DND-41 (cell line): Measurements from ENCODE around the gene RPH3AL.
"Not testable (repeated sequence)": the region's sequence is repeated elsewhere in the genome, so short reads cannot be mapped to it uniquely, and the experiment has no call there.

Experiments used
- ATAC-seq: fragments of 200-7000 bp; cut with Tn5 transposase; 3 replicates; pipeline ENCODE4 v1.9.1; 2021; ENCODE audit warnings: low read depth; ENCODE audit not compliant: insufficient read depth
- DNase-seq: peaks from one replicate; pipeline ENCODE4 v3.0.0-alpha.2; 2020
- H2AFZ ChIP-seq: 2 replicates; pipeline ENCODE4 v1.6.0; 2012; ENCODE audit warnings: low read depth, low read length
- H3K27ac ChIP-seq: 2 replicates; pipeline ENCODE4 v1.5.1; 2012; ENCODE audit warnings: low read length, inconsistent platforms
- H3K27me3 ChIP-seq: fragments of 200-600 bp; sonication (generic); 2 replicates; pipeline ENCODE4 v1.6.0; 2012; ENCODE audit warnings: low read length, mild to moderate bottlenecking, inconsistent platforms; ENCODE audit not compliant: insufficient read depth, poor library complexity
- H3K36me3 ChIP-seq: 2 replicates; pipeline ENCODE4 v1.5.1; 2012; ENCODE audit warnings: low read length, inconsistent platforms; ENCODE audit not compliant: insufficient read depth
- H3K4me1 ChIP-seq: 2 replicates; pipeline ENCODE4 v1.5.1; 2012; ENCODE audit warnings: mild to moderate bottlenecking, low read length; ENCODE audit not compliant: insufficient read depth
- H3K4me2 ChIP-seq: 2 replicates; pipeline ENCODE4 v1.6.0; 2012; ENCODE audit warnings: mild to moderate bottlenecking, moderate library complexity, low read length, inconsistent platforms; ENCODE audit not compliant: insufficient read depth
- H3K4me3 ChIP-seq, 2 experiments: fragments of 200-600 bp in 1 of 2; shearing (Covaris generic) in 1 of 2; 2 replicates each; pipeline ENCODE4 v1.5.1; 2012 to 2016; ENCODE audit warnings: inconsistent platforms in 2 of 2, low read length in 2 of 2, mild to moderate bottlenecking in 2 of 2, low read depth in 1 of 2, moderate library complexity in 1 of 2
- H3K79me2 ChIP-seq: 2 replicates; pipeline ENCODE4 v1.6.0; 2012; ENCODE audit warnings: low read length, inconsistent platforms; ENCODE audit not compliant: insufficient read depth
- H3K9ac ChIP-seq: 2 replicates; pipeline ENCODE4 v1.6.0; 2012; ENCODE audit warnings: low read depth, mild to moderate bottlenecking, inconsistent platforms, low read length, moderate library complexity
- H3K9me3 ChIP-seq: 2 replicates; pipeline ENCODE4 v1.5.1; 2012; ENCODE audit warnings: low read length, moderate library complexity, mild to moderate bottlenecking, inconsistent platforms; ENCODE audit not compliant: insufficient read depth, severe bottlenecking
- H4K20me1 ChIP-seq: 2 replicates; pipeline ENCODE4 v1.6.0; 2012; ENCODE audit warnings: low read length; ENCODE audit not compliant: insufficient read depth
- CTCF ChIP-seq: IDR thresholded peaks from 2 replicates; pipeline ENCODE4 v1.5.1; 2012; ENCODE audit warnings: borderline replicate concordance, low read length, moderate library complexity, mild to moderate bottlenecking; ENCODE audit not compliant: poor library complexity, severe bottlenecking; ENCODE audit errors: extremely low read depth
- EZH2 ChIP-seq: IDR thresholded peaks from 3 replicates; pipeline ENCODE4 v1.6.1; 2012; ENCODE audit warnings: borderline replicate concordance, low read depth, mild to moderate bottlenecking, moderate library complexity, low read length, inconsistent platforms; ENCODE audit not compliant: severe bottlenecking

Gene RPH3AL

GRCh38 chr17:202501-202951 lies 150.1 kb downstream of the RPH3AL start:
- H3K9me3 ChIP-seq, result no peaks in the 10 kb centered on the region
- no peak overlapping the region for H3K9ac ChIP-seq
- H3K79me2 ChIP-seq, result no peaks in the 10 kb centered on the region
- H3K4me2 ChIP-seq, result no peak overlapping the region
- no peak overlapping the region for H2AFZ ChIP-seq
- no peaks in the 10 kb centered on the region for H3K4me1 ChIP-seq
- TF ChIP-seq CTCF (no peak), EZH2 (no peak)
- ATAC-seq, result no peak
- H3K27ac ChIP-seq, result no peak overlapping the region
- DNase-seq, result no peak
- H3K36me3 ChIP-seq, result no peaks in the 10 kb centered on the region
- H4K20me1 ChIP-seq, result no peaks in the 10 kb centered on the region
- H3K27me3 ChIP-seq, result no peaks in the 10 kb centered on the region
- H3K4me3 ChIP-seq, result no peak overlapping the region

- H3K4me3 ChIP-seq, H3K27me3 ChIP-seq, H3K9ac ChIP-seq, H4K20me1 ChIP-seq, H3K4me2 ChIP-seq, H3K9me3 ChIP-seq, DNase-seq, H3K36me3 ChIP-seq, H3K79me2 ChIP-seq, H2AFZ ChIP-seq, H3K27ac ChIP-seq, H3K4me1 ChIP-seq, ATAC-seq: not testable (repeated sequence)
These were observed 150.9 kb downstream of the RPH3AL start for GRCh38 chr17:201736-202135.

- H3K27ac ChIP-seq, H3K27me3 ChIP-seq, H3K4me2 ChIP-seq, H3K9ac ChIP-seq, H3K4me1 ChIP-seq, H3K79me2 ChIP-seq, H2AFZ ChIP-seq, DNase-seq, H3K36me3 ChIP-seq, ATAC-seq, H4K20me1 ChIP-seq, H3K4me3 ChIP-seq, H3K9me3 ChIP-seq: not testable (repeated sequence)
These were observed 151.3 kb downstream of the RPH3AL start for GRCh38 chr17:201257-201656.

GRCh38 chr17:200586-200985 lies 152.0 kb downstream of the RPH3AL start:
- Histone ChIP-seq H3K4me2 (no peak overlapping the region), H4K20me1 (no peaks in the 10 kb centered on the region), H3K27me3 (no peaks in the 10 kb centered on the region)

More at GRCh38 chr17:200586-200985, 152.0 kb downstream of the RPH3AL start:
- DNase-seq (no peak), ATAC-seq (no peak)
- Histone ChIP-seq H2AFZ (no peak overlapping the region), H3K27ac (no peak overlapping the region), H3K9ac (no peak overlapping the region), H3K4me3 (no peak overlapping the region), H3K4me1 (no peaks in the 10 kb centered on the region), H3K9me3 (no peaks in the 10 kb centered on the region), H3K79me2 (no peaks in the 10 kb centered on the region), H3K36me3 (no peaks in the 10 kb centered on the region)
- TF ChIP-seq EZH2 (no peak), CTCF (no peak)
